Activated naive CD8-positive, alpha-beta T cell treated with anti-CD3 and anti-CD28 coated beads, Interleukin-2, amount 10 ng/mL, durations not matched to agents 7 days and 5 days (primary cell): Measurements from ENCODE around the gene MTA1. TPM values are rescaled to one million over a fixed set of nuclear protein-coding genes. Genes with fewer than 3 reads are reported as not detected.

ENCODE experiments used
- ATAC-seq: fragments of 150-1000 bp; cut with Tn5 transposase; one replicate; pipeline ENCODE4 v1.10.0; 2021; ENCODE audit warnings: low read depth, moderate library complexity
- POLR2A ChIA-PET: fragments of 350-600 bp; sonication (Branson Sonifier 250); formaldehyde crosslinking; loops from one replicate; lab custom pipeline; 2021; ENCODE audit warnings: antibody characterized with exemption; lab: Charles Lee
- DNase-seq: peaks from one replicate; pipeline ENCODE4 v3.0.0; 2021
- H3K27ac Mint-ChIP-seq: one replicate; pipeline ENCODE4 v1.8.0; 2022; ENCODE audit warnings: mild to moderate bottlenecking, mixed read lengths
- H3K27me3 Mint-ChIP-seq: one replicate; pipeline ENCODE4 v1.8.0; 2022; ENCODE audit warnings: mild to moderate bottlenecking, moderate library complexity, mixed read lengths
- H3K36me3 Mint-ChIP-seq: one replicate; pipeline ENCODE4 v1.8.0; 2021; ENCODE audit warnings: mild to moderate bottlenecking, mixed read lengths
- H3K4me1 Mint-ChIP-seq: one replicate; pipeline ENCODE4 v1.8.0; 2021; ENCODE audit warnings: mixed read lengths
- H3K4me3 Mint-ChIP-seq: one replicate; pipeline ENCODE4 v1.8.0; 2022; ENCODE audit warnings: mild to moderate bottlenecking, moderate library complexity, mixed read lengths
- H3K9me3 Mint-ChIP-seq: one replicate; pipeline ENCODE4 v1.8.0; 2021; ENCODE audit warnings: mixed read lengths
- total RNA-seq, 2 experiments: library from RNA; stranded (reverse); gene quantifications; one replicate each; pipeline ENCODE4 v1.2.3, GENCODE V29; 2021

Gene MTA1
- total RNA-seq, 2 experiments from 2014 or later: 120 to 132 TPM

- POLR2A ChIA-PET: interaction anchor here (0.6 kb wide), 1 partner anchor 38 kb away, joined by 4 read pairs; no protein-coding TSS in a partner anchor
- no peak overlapping the region for H3K27ac Mint-ChIP-seq
- ATAC-seq: no peak
- no peaks in the 10 kb centered on the region for H3K4me1 Mint-ChIP-seq
- no peak overlapping the region for H3K4me3 Mint-ChIP-seq
- no peaks in the 10 kb centered on the region for H3K9me3 Mint-ChIP-seq
- no peaks in the 10 kb centered on the region for H3K27me3 Mint-ChIP-seq
- no peak for DNase-seq
- peaks cover 2% of the 10 kb centered on the region for H3K36me3 Mint-ChIP-seq
Measured at GRCh38 chr14:105467249-105467941, 47.8 kb downstream of the MTA1 start.

- Mint-ChIP-seq H3K36me3 (peaks cover 2% of the 10 kb centered on the region), H3K9me3 (no peaks in the 10 kb centered on the region), H3K4me1 (no peaks in the 10 kb centered on the region), H3K4me3 (no peak overlapping the region), H3K27ac (no peak overlapping the region), H3K27me3 (no peaks in the 10 kb centered on the region)
- ATAC-seq: no peak
- DNase-seq: no peak
- POLR2A ChIA-PET: no interaction called here
Measured at GRCh38 chr14:105467942-105468471, 48.4 kb downstream of the MTA1 start.

GRCh38 chr14:105468621-105469241, 49.1 kb downstream of the MTA1 start:
- ATAC-seq (no peak), DNase-seq (no peak)
- H3K27me3 Mint-ChIP-seq: no peaks in the 10 kb centered on the region
- H3K9me3 Mint-ChIP-seq: no peaks in the 10 kb centered on the region
- H3K36me3 Mint-ChIP-seq: no peaks in the 10 kb centered on the region
- POLR2A ChIA-PET: no interaction called here
- no peak overlapping the region for H3K27ac Mint-ChIP-seq
- no peak overlapping the region for H3K4me3 Mint-ChIP-seq
- H3K4me1 Mint-ChIP-seq: no peaks in the 10 kb centered on the region

GRCh38 chr14:105469456-105470349, 50.1 kb downstream of the MTA1 start:
- Mint-ChIP-seq H3K27me3 (no peaks in the 10 kb centered on the region), H3K9me3 (no peaks in the 10 kb centered on the region), H3K4me1 (no peaks in the 10 kb centered on the region), H3K27ac (no peak overlapping the region), H3K36me3 (no peaks in the 10 kb centered on the region), H3K4me3 (no peak overlapping the region)
- ATAC-seq: no peak
- POLR2A ChIA-PET: no interaction called here
- DNase-seq: no peak

GRCh38 chr14:105470350-105471296, 51.0 kb downstream of the MTA1 start:
- DNase-seq (no peak), ATAC-seq (no peak)
- Mint-ChIP-seq H3K9me3 (no peaks in the 10 kb centered on the region), H3K4me1 (no peaks in the 10 kb centered on the region), H3K4me3 (no peak overlapping the region), H3K27ac (no peak overlapping the region), H3K27me3 (peaks cover 2% of the 10 kb centered on the region), H3K36me3 (no peaks in the 10 kb centered on the region)
- POLR2A ChIA-PET: no interaction called here

- POLR2A ChIA-PET: interaction anchor here (1.9 kb wide), 1 partner anchor 10 kb away, joined by 5 read pairs; no protein-coding TSS in a partner anchor
- DNase-seq (no peak), ATAC-seq (no peak)
- no peak overlapping the region for H3K4me3 Mint-ChIP-seq
- H3K36me3 Mint-ChIP-seq: no peaks in the 10 kb centered on the region
- no peaks in the 10 kb centered on the region for H3K4me1 Mint-ChIP-seq
- no peaks in the 10 kb centered on the region for H3K9me3 Mint-ChIP-seq
- H3K27me3 Mint-ChIP-seq: peaks cover 9% of the 10 kb centered on the region
- H3K27ac Mint-ChIP-seq: no peak overlapping the region
Measured at GRCh38 chr14:105471297-105471821, 51.7 kb downstream of the MTA1 start.

GRCh38 chr14:105471823-105472485, 52.3 kb downstream of the MTA1 start:
- H3K4me3 Mint-ChIP-seq: no peak overlapping the region
- no peak for DNase-seq
- no peak overlapping the region for H3K27ac Mint-ChIP-seq
- no peaks in the 10 kb centered on the region for H3K36me3 Mint-ChIP-seq
- no peaks in the 10 kb centered on the region for H3K9me3 Mint-ChIP-seq
- no peaks in the 10 kb centered on the region for H3K4me1 Mint-ChIP-seq
- POLR2A ChIA-PET: interaction anchor here (1.9 kb wide), 1 partner anchor 9 kb away, joined by 5 read pairs; no protein-coding TSS in a partner anchor
- no peak for ATAC-seq
- H3K27me3 Mint-ChIP-seq: peaks cover 9% of the 10 kb centered on the region

- Mint-ChIP-seq H3K36me3 (peaks cover 3% of the 10 kb centered on the region), H3K27ac (no peak overlapping the region), H3K9me3 (no peaks in the 10 kb centered on the region), H3K4me1 (peaks cover 2% of the 10 kb centered on the region), H3K4me3 (no peak overlapping the region), H3K27me3 (peaks cover 14% of the 10 kb centered on the region)
- DNase-seq (no peak), ATAC-seq (no peak)
- POLR2A ChIA-PET: interaction anchor here (1.9 kb wide), 1 partner anchor 8 kb away, joined by 5 read pairs; no protein-coding TSS in a partner anchor
Measured at GRCh38 chr14:105472486-105472991, 52.9 kb downstream of the MTA1 start.

GRCh38 chr14:105473033-105473676, 53.5 kb downstream of the MTA1 start:
- H3K9me3 Mint-ChIP-seq: no peaks in the 10 kb centered on the region
- ATAC-seq: no peak

GRCh38 chr14:105473677-105474482, 54.3 kb downstream of the MTA1 start:
- Mint-ChIP-seq H3K4me3 (peak overlapping the region; percentile 53), H3K9me3 (no peaks in the 10 kb centered on the region), H3K4me1 (peaks cover 2% of the 10 kb centered on the region), H3K36me3 (peaks cover 3% of the 10 kb centered on the region), H3K27me3 (peaks cover 18% of the 10 kb centered on the region), H3K27ac (no peak overlapping the region)
- DNase-seq: peak; percentile 64
- ATAC-seq: peak; percentile 74
- POLR2A ChIA-PET: no interaction called here

More at GRCh38 chr14:105473033-105473676, 53.5 kb downstream of the MTA1 start:
- no peak for DNase-seq
- POLR2A ChIA-PET: interaction anchor here (1.9 kb wide), 1 partner anchor 8 kb away, joined by 5 read pairs; no protein-coding TSS in a partner anchor
- Mint-ChIP-seq H3K4me3 (peak overlapping the region; percentile 53), H3K36me3 (peaks cover 3% of the 10 kb centered on the region), H3K4me1 (peaks cover 2% of the 10 kb centered on the region), H3K27me3 (peaks cover 18% of the 10 kb centered on the region), H3K27ac (no peak overlapping the region)
